ENCODE data around the gene DPYSL3.

DPYSL3 gene

GRCh38 chr5:147534172-147534951 lies 24.5 kb upstream of the DPYSL3 start:
- Histone ChIP-seq H3K9me3 (no peaks in the 10 kb centered on the region), H3K36me3 (no peaks in the 10 kb centered on the region), H3K4me1 (no peaks in the 10 kb centered on the region), H3K27me3 (no peaks in the 10 kb centered on the region), H3K4me3 (ENCODE audit: low read depth, low read length) (no peak overlapping the region)
- TF ChIP-seq CTCF (IDR thresholded peaks at IDR 0.05; ENCODE audit: low read depth, low read length) = no peak
- no peak for DNase-seq

GRCh38 chr5:147532156-147532555 lies 22.3 kb upstream of the DPYSL3 start:
- Histone ChIP-seq H3K27me3 (no peaks in the 10 kb centered on the region), H3K4me1 (no peaks in the 10 kb centered on the region), H3K4me3 (ENCODE audit: low read depth, low read length) (no peak overlapping the region), H3K9me3 (no peaks in the 10 kb centered on the region), H3K36me3 (no peaks in the 10 kb centered on the region)
- TF ChIP-seq CTCF (IDR thresholded peaks at IDR 0.05; ENCODE audit: low read depth, low read length) = no peak
- DNase-seq = no peak

- Histone ChIP-seq H3K27me3 (no peaks in the 10 kb centered on the region), H3K9me3 (no peaks in the 10 kb centered on the region), H3K4me3 (ENCODE audit: low read depth, low read length) (no peak overlapping the region), H3K36me3 (no peaks in the 10 kb centered on the region), H3K4me1 (no peaks in the 10 kb centered on the region)
- no peak for DNase-seq
- no peak for TF ChIP-seq CTCF (IDR thresholded peaks at IDR 0.05; ENCODE audit: low read depth, low read length)
Observed at GRCh38 chr5:147530530-147531389, 20.9 kb upstream of the DPYSL3 start.

- no peaks in the 10 kb centered on the region for H3K27me3 ChIP-seq
- H3K36me3 ChIP-seq = no peaks in the 10 kb centered on the region
- H3K9me3 ChIP-seq = no peaks in the 10 kb centered on the region
- no peak for TF ChIP-seq CTCF (IDR thresholded peaks at IDR 0.05; ENCODE audit: low read depth, low read length)
- DNase-seq = no peak
- H3K4me1 ChIP-seq = peaks cover 11% of the 10 kb centered on the region
- no peak overlapping the region for H3K4me3 ChIP-seq (ENCODE audit: low read depth, low read length)
Observed at GRCh38 chr5:147523069-147523468, 13.2 kb upstream of the DPYSL3 start.

GRCh38 chr5:147522435-147522834 lies 12.6 kb upstream of the DPYSL3 start:
- Histone ChIP-seq H3K4me1 (peaks cover 11% of the 10 kb centered on the region), H3K4me3 (ENCODE audit: low read depth, low read length) (no peak overlapping the region), H3K36me3 (no peaks in the 10 kb centered on the region), H3K9me3 (no peaks in the 10 kb centered on the region), H3K27me3 (no peaks in the 10 kb centered on the region)
- no peak for TF ChIP-seq CTCF (IDR thresholded peaks at IDR 0.05; ENCODE audit: low read depth, low read length)
- peak; percentile 51 for DNase-seq

GRCh38 chr5:147520450-147520849 lies 10.6 kb upstream of the DPYSL3 start:
- H3K4me3 ChIP-seq (ENCODE audit: low read depth, low read length) = no peak overlapping the region
- H3K36me3 ChIP-seq = no peaks in the 10 kb centered on the region
- no peak for TF ChIP-seq CTCF (IDR thresholded peaks at IDR 0.05; ENCODE audit: low read depth, low read length)
- no peaks in the 10 kb centered on the region for H3K9me3 ChIP-seq
- peaks cover 17% of the 10 kb centered on the region for H3K4me1 ChIP-seq
- H3K27me3 ChIP-seq = no peaks in the 10 kb centered on the region
- no peak for DNase-seq
